ENCODE measurements around the gene LRBA.
"Not testable (repeated sequence)": the region's sequence is repeated elsewhere in the genome, so short reads cannot be mapped to it uniquely, and the experiment has no call there.

The LRBA gene

GRCh38 chr4:150582146-150582872 is 432.8 kb downstream of the LRBA start, which contains the start of gene MAB21L2:
MAB21L2 (plus strand) TSS chr4:150582151; CDS start chr4:150583030, 879 bp downstream.
- no peak for DNase-seq

- DNase-seq = no peak
Observed at GRCh38 chr4:150581641-150582051, 433.4 kb downstream of the LRBA start.

- DNase-seq = no peak
Observed at GRCh38 chr4:150581056-150581605, 434.0 kb downstream of the LRBA start.

GRCh38 chr4:150580306-150580705 is 434.8 kb downstream of the LRBA start:
- DNase-seq = no peak

- no peak for DNase-seq
Observed at GRCh38 chr4:150579551-150580234, 435.4 kb downstream of the LRBA start.

- no peak for DNase-seq
Observed at GRCh38 chr4:150578745-150579501, 436.2 kb downstream of the LRBA start.

GRCh38 chr4:150577796-150578195 is 437.3 kb downstream of the LRBA start:
- DNase-seq = no peak

GRCh38 chr4:150574678-150575077 is 440.4 kb downstream of the LRBA start:
- no peak for DNase-seq

- DNase-seq = no peak
Observed at GRCh38 chr4:150573534-150573933, 441.6 kb downstream of the LRBA start.

GRCh38 chr4:150572704-150573504 is 442.2 kb downstream of the LRBA start:
- DNase-seq = no peak

GRCh38 chr4:150570862-150571261 is 444.2 kb downstream of the LRBA start:
- no peak for DNase-seq

GRCh38 chr4:150569998-150570535 is 445.0 kb downstream of the LRBA start:
- DNase-seq = no peak

- no peak for DNase-seq
Observed at GRCh38 chr4:150569384-150569987, 445.6 kb downstream of the LRBA start.

GRCh38 chr4:150567070-150567469 is 448.0 kb downstream of the LRBA start:
- DNase-seq = no peak

GRCh38 chr4:150564967-150565366 is 450.1 kb downstream of the LRBA start:
- not testable (repeated sequence) for DNase-seq

GRCh38 chr4:150562751-150563150 is 452.3 kb downstream of the LRBA start:
- no peak for DNase-seq

GRCh38 chr4:150562250-150562649 is 452.8 kb downstream of the LRBA start:
- no peak for DNase-seq

GRCh38 chr4:150561143-150561737 is 453.8 kb downstream of the LRBA start:
- DNase-seq = no peak

GRCh38 chr4:150557811-150558210 is 457.3 kb downstream of the LRBA start:
- not testable (repeated sequence) for DNase-seq

GRCh38 chr4:150547154-150547838 is 467.8 kb downstream of the LRBA start:
- no peak for DNase-seq

- DNase-seq = no peak
Observed at GRCh38 chr4:150546286-150546685, 468.8 kb downstream of the LRBA start.
